IMR-90 (cell line): ENCODE results near the gene DLGAP3. TPM values are rescaled to one million over a fixed set of nuclear protein-coding genes. Genes with fewer than 3 reads are reported as not detected.

ENCODE experiments used
- ATAC-seq: fragments of 200-7000 bp; cut with Tn5 transposase; 2 replicates; pipeline ENCODE4 v1.9.1; 2020; ENCODE audit warnings: low read depth, mild to moderate bottlenecking, moderate library complexity
- BruUV-seq: library from RNA; stranded (reverse); fragments of 400-500 nt; replicated peaks from 2 replicates; lab custom pipeline; 2021; lab: Mats Ljungman, UMichigan
- CTCF ChIA-PET: fragments of 300-600 bp; formaldehyde crosslinking; extraction: SDS; loops from one replicate; lab custom pipeline; 2021; ENCODE audit warnings: antibody characterized with exemption; lab: Yijun Ruan, JAX
- POLR2A ChIA-PET: fragments of 300-600 bp; sonication (Branson Sonifier 250); formaldehyde crosslinking; loops from one replicate; lab custom pipeline; 2022; ENCODE audit warnings: antibody characterized with exemption; ENCODE audit not compliant: unreplicated experiment; lab: Charles Lee
- DNase-seq: peaks from one replicate; pipeline ENCODE4 v3.0.0; 2013
- H2AFZ ChIP-seq: replicated peaks from 2 replicates; pipeline ENCODE3; 2013; ENCODE audit warnings: low read length, mild to moderate bottlenecking; ENCODE audit not compliant: poor library complexity
- H2AK5ac ChIP-seq: 2 replicates; pipeline ENCODE4 v1.6.1; 2013; ENCODE audit warnings: low read depth, low read length, inconsistent platforms
- H2AK9ac ChIP-seq: replicated peaks from 2 replicates; pipeline ENCODE3; 2013; ENCODE audit warnings: mild to moderate bottlenecking, low read depth, low read length, moderate library complexity; ENCODE audit not compliant: poor library complexity
- H2BK120ac ChIP-seq: 2 replicates; pipeline ENCODE4 v1.6.1; 2013; ENCODE audit warnings: low read depth, low read length, inconsistent platforms
- H2BK15ac ChIP-seq: 3 replicates; pipeline ENCODE4 v1.6.1; 2013; ENCODE audit warnings: low read depth, low read length, inconsistent platforms
- H2BK20ac ChIP-seq: 2 replicates; pipeline ENCODE4 v1.6.1; 2013; ENCODE audit warnings: low read depth, mild to moderate bottlenecking, inconsistent platforms, low read length, moderate library complexity
- H2BK5ac ChIP-seq: 2 replicates; pipeline ENCODE4 v1.6.1; 2013; ENCODE audit warnings: mild to moderate bottlenecking, low read depth, low read length, inconsistent platforms; ENCODE audit not compliant: poor library complexity, severe bottlenecking
- H3K14ac ChIP-seq: replicated peaks from 2 replicates; pipeline ENCODE4 v1.6.1; 2013; ENCODE audit warnings: low read depth, low read length, inconsistent platforms
- H3K18ac ChIP-seq: 2 replicates; pipeline ENCODE4 v1.6.1; 2013; ENCODE audit warnings: low read depth, low read length, control low read depth
- H3K23ac ChIP-seq: 2 replicates; pipeline ENCODE4 v1.6.1; 2013; ENCODE audit warnings: low read depth, low read length, inconsistent platforms
- H3K27ac ChIP-seq: 2 replicates; pipeline ENCODE4 v1.5.1; 2013; ENCODE audit warnings: mild to moderate bottlenecking, control low read depth, low read length; ENCODE audit not compliant: insufficient read depth
- H3K27me3 ChIP-seq: 2 replicates; pipeline ENCODE4 v1.6.1; 2013; ENCODE audit warnings: low read length; ENCODE audit not compliant: control insufficient read depth, insufficient read depth
- H3K36me3 ChIP-seq: 2 replicates; pipeline ENCODE4 v1.6.1; 2013; ENCODE audit warnings: low read length, mixed read lengths; ENCODE audit not compliant: control insufficient read depth, insufficient read depth
- H3K4ac ChIP-seq: 2 replicates; pipeline ENCODE4 v1.6.1; 2013; ENCODE audit warnings: low read depth, low read length, inconsistent platforms
- H3K4me1 ChIP-seq: 2 replicates; pipeline ENCODE4 v1.6.1; 2013; ENCODE audit warnings: low read length, mixed read lengths; ENCODE audit not compliant: control insufficient read depth, insufficient read depth
- H3K4me2 ChIP-seq: 2 replicates; pipeline ENCODE4 v1.6.1; 2013; ENCODE audit warnings: low read depth, mild to moderate bottlenecking, control low read depth, low read length, moderate library complexity
- H3K4me3 ChIP-seq: 2 replicates; pipeline ENCODE4 v1.5.1; 2013; ENCODE audit warnings: low read depth, mild to moderate bottlenecking, control low read depth, low read length, moderate library complexity; ENCODE audit not compliant: insufficient read depth
- H3K56ac ChIP-seq: 2 replicates; pipeline ENCODE4 v1.6.1; 2013; ENCODE audit warnings: low read length, inconsistent platforms; ENCODE audit not compliant: insufficient read depth; ENCODE audit errors: extremely low read depth
- H3K79me1 ChIP-seq, 2 experiments: 2 replicates each; pipeline ENCODE4 v1.6.1; 2013; ENCODE audit warnings: low read length in 2 of 2, inconsistent platforms in 1 of 2, low read depth in 1 of 2
- H3K9ac ChIP-seq: 2 replicates; pipeline ENCODE4 v1.6.1; 2013; ENCODE audit warnings: low read depth, low read length, control low read depth
- H3K9me1 ChIP-seq: 2 replicates; pipeline ENCODE4 v1.6.1; 2013; ENCODE audit warnings: low read length, inconsistent platforms; ENCODE audit not compliant: insufficient read depth
- H3K9me3 ChIP-seq: 2 replicates; pipeline ENCODE4 v1.6.1; 2013; ENCODE audit warnings: low read length; ENCODE audit not compliant: control insufficient read depth, insufficient read depth
- H4K20me1 ChIP-seq: 2 replicates; pipeline ENCODE4 v1.6.1; 2013; ENCODE audit warnings: low read length, inconsistent platforms; ENCODE audit not compliant: insufficient read depth
- H4K5ac ChIP-seq: 2 replicates; pipeline ENCODE4 v1.6.1; 2013; ENCODE audit warnings: mild to moderate bottlenecking, low read depth, low read length, control low read depth
- H4K8ac ChIP-seq, 2 experiments: 2 replicates each; pipeline ENCODE4 v1.6.1; 2013; ENCODE audit warnings: low read depth in 2 of 2, low read length in 2 of 2, control low read depth in 1 of 2, inconsistent platforms in 1 of 2
- H4K91ac ChIP-seq: 2 replicates; pipeline ENCODE4 v1.6.1; 2013; ENCODE audit warnings: low read depth, low read length, inconsistent platforms; ENCODE audit not compliant: insufficient read depth
- FOS ChIP-seq: fragments of 150-350 bp; IDR thresholded peaks from 2 replicates; pipeline ENCODE4 v1.6.1; 2016; ENCODE audit warnings: low read depth, low read length
- RCOR1 ChIP-seq: IDR thresholded peaks from 2 replicates; pipeline ENCODE4 v1.6.1; 2012; ENCODE audit warnings: mild to moderate bottlenecking, low read length, improper control_type of control experiment; ENCODE audit not compliant: insufficient replicate concordance
- WGBS, 2 experiments: methylation state at CpG; one replicate each; pipeline versions ENCODE4 v1.1.5 to v1.1.7; 2013; ENCODE audit warnings: missing lambda C conversion rate in 2 of 2; ENCODE audit not compliant: insufficient read length in 1 of 2; ENCODE audit errors: extremely low coverage in 2 of 2; 5-methylcytosine and 5-hydroxymethylcytosine counted together
- dilution Hi-C: fragments of 300-500 bp; cut with HindIII; formaldehyde crosslinking; loops from one replicate; pipeline ENCODE4 v1.14.3; 2018; ENCODE audit warnings: low sequenced_read_pairs; ENCODE audit not compliant: unreplicated experiment
- in situ Hi-C: fragments of 300-500 bp; cut with MboI; formaldehyde crosslinking; loops from 3 replicates; pipeline ENCODE4 v1.14.3; 2019; ENCODE audit warnings: low sequenced_read_pairs, inconsistent platforms, mixed read lengths
- intact Hi-C: fragments of 100-400 bp; cut with micrococcal nuclease; formaldehyde crosslinking; loops from 2 replicates; pipeline ENCODE4 v1.10.0; 2022
- polyA plus RNA-seq, 3 experiments: library from polyadenylated mRNA; depleted of rRNA; stranded (reverse); fragments of >200 nt; gene quantifications; 2 replicates each; pipeline ENCODE4 v1.2.3, GENCODE V29; 2012; ENCODE audit warnings: low replicate concordance in 1 of 3
- total RNA-seq: library from RNA; depleted of rRNA; stranded (reverse); fragments of >200 nt; gene quantifications from 2 replicates; pipeline ENCODE4 v1.2.3, GENCODE V29; 2012

Gene DLGAP3
- total and polyA plus RNA-seq, 2 of the 4 experiments (the other 2 are of a cell fraction), result 0.02 TPM; not detected in 1

GRCh38 chr1:34906756-34907155 is 22.7 kb downstream of the DLGAP3 start:
- Histone ChIP-seq H2AK9ac (no peak overlapping the region), H4K8ac (no peak overlapping the region), H3K14ac (no peak overlapping the region), H4K20me1 (no peaks in the 10 kb centered on the region), H3K27ac (no peak overlapping the region), H2AK5ac (no peak overlapping the region), H2AFZ (no peak overlapping the region), H3K36me3 (no peaks in the 10 kb centered on the region), H3K9ac (no peak overlapping the region), H2BK120ac (no peak overlapping the region), H3K23ac (no peak overlapping the region), H3K9me3 (no peaks in the 10 kb centered on the region), H4K91ac (no peak overlapping the region), H3K4me3 (no peak overlapping the region), H3K4me2 (no peak overlapping the region), H3K56ac (no peak overlapping the region), H2BK5ac (no peak overlapping the region), H3K79me1 (no peaks in the 10 kb centered on the region), H4K5ac (no peak overlapping the region), H2BK20ac (no peak overlapping the region), H3K27me3 (peaks cover 6% of the 10 kb centered on the region), H3K4me1 (no peaks in the 10 kb centered on the region), H3K9me1 (no peaks in the 10 kb centered on the region), H3K4ac (no peak overlapping the region), H2BK15ac (no peak overlapping the region), H3K18ac (no peak overlapping the region)
- dilution Hi-C loops (no loop called here), in situ Hi-C loops (no loop called here), intact Hi-C loops (no loop called here)
- DNase-seq (no peak), ATAC-seq (no peak)
- CTCF ChIA-PET, result no interaction called here
- POLR2A ChIA-PET, result no interaction called here
- WGBS, 2 experiments, result 60% methylated on average over 1 of the region's 4 CpGs; no CpG with 5 or more reads in 1 of the 2 experiments
- BruUV-seq, result no TSS peak
- no peak for TF ChIP-seq FOS
- TF ChIP-seq RCOR1, result no peak
